Keratinocyte (primary cell): ENCODE measurements around the gene HHIPL1. TPM values are rescaled to one million over a fixed set of nuclear protein-coding genes. Genes with fewer than 3 reads are reported as not detected.

Experiments used
- DNase-seq: peaks from one replicate; pipeline ENCODE4 v3.0.0-alpha.2; 2011; ENCODE audit warnings: low read depth, missing footprints, low spot score
- FAIRE-seq: peaks from 2 replicates; lab custom pipeline; 2011; peaks lifted over from hg19 to GRCh38; lab: Jason Lieb, UNC
- H2AFZ ChIP-seq: 2 replicates; pipeline ENCODE4 v1.6.0; 2012; ENCODE audit warnings: low read length, control low read depth, inconsistent platforms; ENCODE audit not compliant: control insufficient read depth
- H3K27ac ChIP-seq: 2 replicates; pipeline ENCODE4 v1.5.1; 2011; ENCODE audit warnings: low read length; ENCODE audit not compliant: control insufficient read depth, insufficient read depth
- H3K27me3 ChIP-seq: 3 replicates; pipeline ENCODE4 v1.6.0; 2011; ENCODE audit warnings: low read length; ENCODE audit not compliant: control insufficient read depth, insufficient read depth; ENCODE audit errors: extremely low read depth
- H3K36me3 ChIP-seq, 2 experiments: 2 replicates in 1 of 2; 3 replicates in 1 of 2; pipeline ENCODE4 v1.5.1; 2011; ENCODE audit warnings: low read length in 2 of 2, mild to moderate bottlenecking in 1 of 2; ENCODE audit not compliant: control insufficient read depth in 2 of 2, insufficient read depth in 2 of 2; ENCODE audit errors: extremely low read depth in 1 of 2
- H3K4me1 ChIP-seq: 3 replicates; pipeline ENCODE4 v1.5.1; 2011; ENCODE audit warnings: low read length; ENCODE audit not compliant: control insufficient read depth, insufficient read depth; ENCODE audit errors: extremely low read depth
- H3K4me2 ChIP-seq: 3 replicates; pipeline ENCODE4 v1.6.0; 2011; ENCODE audit warnings: low read depth, low read length; ENCODE audit not compliant: control insufficient read depth, insufficient read depth; ENCODE audit errors: extremely low read depth
- H3K4me3 ChIP-seq, 3 experiments: fragments of 200-600 bp in 1 of 3; sonication (generic) in 1 of 3; 2 replicates in 2 of 3; 3 replicates in 1 of 3; pipeline ENCODE4 v1.5.1; 2011 to 2016; ENCODE audit warnings: low read length in 3 of 3, mild to moderate bottlenecking in 3 of 3, control low read depth in 2 of 3, inconsistent platforms in 1 of 3, low read depth in 1 of 3, mixed read lengths in 1 of 3, mixed run types in 1 of 3, moderate library complexity in 1 of 3; ENCODE audit not compliant: control insufficient read depth in 2 of 3, insufficient read depth in 2 of 3; ENCODE audit errors: extremely low read depth in 1 of 3
- H3K79me2 ChIP-seq: 2 replicates; pipeline ENCODE4 v1.6.0; 2012; ENCODE audit warnings: low read length; ENCODE audit not compliant: control insufficient read depth, insufficient read depth
- H3K9ac ChIP-seq: 3 replicates; pipeline ENCODE4 v1.6.0; 2011; ENCODE audit warnings: low read length; ENCODE audit not compliant: control insufficient read depth, insufficient read depth; ENCODE audit errors: extremely low read depth
- H3K9me1 ChIP-seq: 3 replicates; pipeline ENCODE4 v1.6.0; 2011; ENCODE audit warnings: low read length; ENCODE audit not compliant: control insufficient read depth, insufficient read depth; ENCODE audit errors: extremely low read depth
- H3K9me3 ChIP-seq: 2 replicates; pipeline ENCODE4 v1.5.1; 2012; ENCODE audit warnings: low read depth, low read length; ENCODE audit not compliant: control insufficient read depth
- H4K20me1 ChIP-seq: 3 replicates; pipeline ENCODE4 v1.6.0; 2011; ENCODE audit warnings: low read length; ENCODE audit not compliant: control insufficient read depth, insufficient read depth; ENCODE audit errors: extremely low read depth
- CTCF ChIP-seq, 3 experiments: IDR thresholded peaks in 1 of 3; conservative IDR thresholded peaks in 1 of 3; optimal IDR thresholded peaks in 1 of 3; 2 replicates in 2 of 3; 3 replicates in 1 of 3; pipeline versions ENCODE3 to v1.5.1; 2011; ENCODE audit warnings: low read length in 3 of 3, mild to moderate bottlenecking in 3 of 3, moderate library complexity in 2 of 3, control low read depth in 1 of 3, inconsistent platforms in 1 of 3; ENCODE audit not compliant: insufficient read depth in 2 of 3; ENCODE audit errors: extremely low read depth in 1 of 3
- EZH2 ChIP-seq: IDR thresholded peaks from one replicate; pipeline ENCODE4 v1.6.1; 2012; ENCODE audit warnings: inconsistent platforms, mild to moderate bottlenecking, low read length, moderate library complexity
- dilution Hi-C: fragments of 300-500 bp; cut with MboI; formaldehyde crosslinking; loops from one replicate; pipeline ENCODE4 v1.7.0; 2020; ENCODE audit warnings: low sequenced_read_pairs; ENCODE audit not compliant: extremely low pct_ligation_motif_present
- polyA plus RNA-seq, 5 experiments: library from polyadenylated mRNA; depleted of rRNA in 3 of 5; stranded (reverse) in 3 of 5; stranded (forward) in 1 of 5; unstranded in 1 of 5; fragments of >200 nt; gene quantifications; 1 replicate in 1 of 5; 2 replicates in 3 of 5; 3 replicates in 1 of 5; pipeline versions ENCODE4 v1.2.1 to v1.2.3, GENCODE V29; 2011 to 2012; ENCODE audit warnings: missing spikeins in 2 of 5, low read depth in 1 of 5, low replicate concordance in 1 of 5

Gene HHIPL1
- polyA plus RNA-seq, 1 donor (not counting 4 experiments of a cell fraction or from before 2014, with no cell fraction given), result 0.08 TPM

GRCh38 chr14:99634443-99634842 is 10.5 kb upstream of the HHIPL1 start:
- Histone ChIP-seq H2AFZ (no peak overlapping the region), H3K9me1 (no peaks in the 10 kb centered on the region), H3K27ac (no peak overlapping the region), H3K27me3 (peaks cover 6% of the 10 kb centered on the region), H4K20me1 (no peaks in the 10 kb centered on the region), H3K4me2 (no peak overlapping the region), H3K36me3 (no peaks in the 10 kb centered on the region), H3K79me2 (no peaks in the 10 kb centered on the region), H3K9me3 (no peaks in the 10 kb centered on the region), H3K4me1 (no peaks in the 10 kb centered on the region), H3K9ac (no peak overlapping the region), H3K4me3 (no peak overlapping the region)
- TF ChIP-seq EZH2 (no peak), CTCF (optimal IDR thresholded peaks at IDR 0.05 in 1 of 3, IDR thresholded peaks at IDR 0.05 in 1 of 3, conservative IDR thresholded peaks at IDR 0.05 in 1 of 3; ENCODE audit: extremely low read depth in 1 of 3, insufficient read depth in 2 of 3, low read length in 3 of 3) (no peak)
- dilution Hi-C loops, result no loop called here
- no peak for FAIRE-seq
- DNase-seq, result no peak

GRCh38 chr14:99635116-99635515 is 9.8 kb upstream of the HHIPL1 start:
- no peak overlapping the region for H3K4me2 ChIP-seq
- H3K27me3 ChIP-seq, result peaks cover 6% of the 10 kb centered on the region
- no peaks in the 10 kb centered on the region for H4K20me1 ChIP-seq
- FAIRE-seq (no peak), DNase-seq (no peak)
- TF ChIP-seq EZH2, result no peak
- H3K4me3 ChIP-seq, result no peak overlapping the region
- H3K27ac ChIP-seq, result no peak overlapping the region
- no peak overlapping the region for H3K9ac ChIP-seq
- H3K4me1 ChIP-seq, result no peaks in the 10 kb centered on the region
- dilution Hi-C loops, result no loop called here
- H3K79me2 ChIP-seq, result no peaks in the 10 kb centered on the region
- H2AFZ ChIP-seq, result no peak overlapping the region
- no peaks in the 10 kb centered on the region for H3K9me3 ChIP-seq
- H3K36me3 ChIP-seq, result no peaks in the 10 kb centered on the region
- no peaks in the 10 kb centered on the region for H3K9me1 ChIP-seq

GRCh38 chr14:99636487-99636886 is 8.4 kb upstream of the HHIPL1 start:
- TF ChIP-seq EZH2, result no peak
- no peak for TF ChIP-seq CTCF (optimal IDR thresholded peaks at IDR 0.05 in 1 of 3, IDR thresholded peaks at IDR 0.05 in 1 of 3, conservative IDR thresholded peaks at IDR 0.05 in 1 of 3; ENCODE audit: extremely low read depth in 1 of 3, insufficient read depth in 2 of 3, low read length in 3 of 3)
- no peaks in the 10 kb centered on the region for H3K79me2 ChIP-seq
- no peak for DNase-seq

More at GRCh38 chr14:99636487-99636886, 8.4 kb upstream of the HHIPL1 start:
- no peaks in the 10 kb centered on the region for H3K9me1 ChIP-seq
- H4K20me1 ChIP-seq, result no peaks in the 10 kb centered on the region
- H3K27me3 ChIP-seq, result peaks cover 6% of the 10 kb centered on the region
- no peaks in the 10 kb centered on the region for H3K9me3 ChIP-seq
- no peak overlapping the region for H3K4me3 ChIP-seq
- H3K4me1 ChIP-seq, result no peaks in the 10 kb centered on the region
- H3K4me2 ChIP-seq, result no peak overlapping the region
- no peak overlapping the region for H3K9ac ChIP-seq
- FAIRE-seq, result no peak
- H3K36me3 ChIP-seq, result no peaks in the 10 kb centered on the region
- H3K27ac ChIP-seq, result no peak overlapping the region
- H2AFZ ChIP-seq, result no peak overlapping the region
- dilution Hi-C loops, result no loop called here
